Activated B cell treated with CpG ODN at 0.5 μM for 24 hours (primary cell): Measurements from ENCODE around the gene SMAD3. TPM values are rescaled to one million over a fixed set of nuclear protein-coding genes. Genes with fewer than 3 reads are reported as not detected.

Experiments
- ATAC-seq: fragments of 200-7000 bp; cut with Tn5 transposase; one replicate; pipeline ENCODE4 v1.10.0; 2021; ENCODE audit warnings: low read depth, mild to moderate bottlenecking, moderate library complexity
- CTCF ChIA-PET: fragments of 350-600 bp; sonication (Branson Sonifier 250); formaldehyde crosslinking; loops from one replicate; lab custom pipeline; 2021; ENCODE audit warnings: antibody characterized with exemption; lab: Charles Lee
- POLR2A ChIA-PET: fragments of 350-600 bp; sonication (Branson Sonifier 250); formaldehyde crosslinking; loops from one replicate; lab custom pipeline; 2021; ENCODE audit warnings: antibody characterized with exemption; lab: Charles Lee
- DNase-seq: peaks from one replicate; pipeline ENCODE4 v3.0.0; 2022
- H3K27ac Mint-ChIP-seq: one replicate; pipeline ENCODE4 v1.8.0; 2020; ENCODE audit warnings: mixed read lengths
- H3K27me3 Mint-ChIP-seq: one replicate; pipeline ENCODE4 v1.8.0; 2021; ENCODE audit warnings: mixed read lengths
- H3K36me3 Mint-ChIP-seq: one replicate; pipeline ENCODE4 v1.8.0; 2021; ENCODE audit warnings: low read depth, mixed read lengths
- H3K4me1 Mint-ChIP-seq: one replicate; pipeline ENCODE4 v1.8.0; 2021; ENCODE audit warnings: mixed read lengths
- H3K4me3 Mint-ChIP-seq: one replicate; pipeline ENCODE4 v1.8.0; 2020; ENCODE audit warnings: mild to moderate bottlenecking, mixed read lengths
- H3K9me3 Mint-ChIP-seq: one replicate; pipeline ENCODE4 v1.8.0; 2020; ENCODE audit warnings: mixed read lengths
- CTCF ChIP-seq: fragments of 200-600 bp; IDR thresholded peaks from one replicate; pipeline ENCODE4 v1.8.0; 2022; ENCODE audit warnings: antibody characterized with exemption, mild to moderate bottlenecking
- intact Hi-C: fragments of 100-400 bp; cut with micrococcal nuclease; formaldehyde crosslinking; loops from one replicate; pipeline ENCODE4 v1.15.1; 2024
- total RNA-seq: library from RNA; stranded (reverse); gene quantifications from 2 replicates; pipeline ENCODE4 v1.2.3, GENCODE V29; 2022

SMAD3 gene
- total RNA-seq, 1 donor from 2014 or later: 118 TPM

GRCh38 chr15:67118808-67119207 is 53.4 kb downstream of the SMAD3 start:
- H3K27ac Mint-ChIP-seq: peak overlapping the region; percentile 94
- ChIA-PET CTCF (interaction anchor here (1.9 kb wide), 1 partner anchor 53 kb away, joined by 6 read pairs; the partner anchor contains the start of gene SMAD3), POLR2A (interaction anchor here (0.5 to 28.6 kb wide), 4 partner anchors 10 to 93 kb away, joined by 3 to 1703 read pairs (median 123); partner anchors contain the start of gene SMAD3)
- H3K4me3 Mint-ChIP-seq: no peak overlapping the region
- no peak for ATAC-seq
- peaks cover 7% of the 10 kb centered on the region for H3K36me3 Mint-ChIP-seq
- H3K9me3 Mint-ChIP-seq: no peaks in the 10 kb centered on the region
- TF ChIP-seq CTCF: no peak
- intact Hi-C loops: loop anchor here (10.0 kb wide), 1 partner anchor 1696 kb away; no protein-coding TSS in a partner anchor
- no peaks in the 10 kb centered on the region for H3K27me3 Mint-ChIP-seq
- DNase-seq: no peak
- H3K4me1 Mint-ChIP-seq: peaks cover 97% of the 10 kb centered on the region

GRCh38 chr15:67119238-67119846 is 53.9 kb downstream of the SMAD3 start:
- ChIA-PET CTCF (interaction anchor here (1.5 to 2.1 kb wide), 4 partner anchors 38 to 173 kb away, joined by 4 to 7 read pairs (median 6); partner anchors contain the start of gene SMAD3), POLR2A (interaction anchor here (0.5 to 28.6 kb wide), 6 partner anchors 10 to 665 kb away, joined by 3 to 1703 read pairs (median 51); partner anchors contain the start of gene SMAD3)
- intact Hi-C loops: loop anchor here (10.0 kb wide), 1 partner anchor 1695 kb away; no protein-coding TSS in a partner anchor
- H3K4me1 Mint-ChIP-seq: peaks cover 97% of the 10 kb centered on the region
- H3K36me3 Mint-ChIP-seq: peaks cover 7% of the 10 kb centered on the region
- no peak for DNase-seq
- H3K27ac Mint-ChIP-seq: peak overlapping the region; percentile 94
- no peak for TF ChIP-seq CTCF
- H3K27me3 Mint-ChIP-seq: no peaks in the 10 kb centered on the region
- H3K9me3 Mint-ChIP-seq: no peaks in the 10 kb centered on the region
- ATAC-seq: no peak
- H3K4me3 Mint-ChIP-seq: no peak overlapping the region

GRCh38 chr15:67120009-67120838 is 54.8 kb downstream of the SMAD3 start:
- DNase-seq (no peak), ATAC-seq (no peak)
- no peaks in the 10 kb centered on the region for H3K9me3 Mint-ChIP-seq

GRCh38 chr15:67120839-67121643 is 55.6 kb downstream of the SMAD3 start:
- CTCF ChIA-PET: interaction anchor here (1.0 to 2.7 kb wide), 9 partner anchors 11 to 183 kb away, joined by 3 to 11 read pairs (median 4); partner anchors contain the start of gene SMAD3
- TF ChIP-seq CTCF: no peak
- H3K4me3 Mint-ChIP-seq: peak overlapping the region; percentile 74
- no peaks in the 10 kb centered on the region for H3K27me3 Mint-ChIP-seq
- intact Hi-C loops: loop anchor here (1.0 to 5.0 kb wide), 9 partner anchors 12 to 133 kb away; partner anchors contain the start of genes AAGAB, IQCH and SMAD3
- H3K27ac Mint-ChIP-seq: peak overlapping the region; percentile 94
- H3K9me3 Mint-ChIP-seq: no peaks in the 10 kb centered on the region
- H3K36me3 Mint-ChIP-seq: peaks cover 20% of the 10 kb centered on the region
- ATAC-seq: peak; percentile 86
- H3K4me1 Mint-ChIP-seq: peaks cover 97% of the 10 kb centered on the region
- POLR2A ChIA-PET: interaction anchor here (0.6 to 28.6 kb wide), 14 partner anchors 10 to 1306 kb away, joined by 3 to 1703 read pairs (median 6); partner anchors contain the start of gene SMAD3
- peak; percentile 86 for DNase-seq

More at GRCh38 chr15:67120009-67120838, 54.8 kb downstream of the SMAD3 start:
- ChIA-PET CTCF (interaction anchor here (1.0 to 2.7 kb wide), 8 partner anchors 12 to 174 kb away, joined by 3 to 11 read pairs (median 5); partner anchors contain the start of gene SMAD3), POLR2A (interaction anchor here (0.7 to 28.6 kb wide), 13 partner anchors 11 to 665 kb away, joined by 3 to 1703 read pairs (median 6); partner anchors contain the start of gene SMAD3)
- TF ChIP-seq CTCF: no peak
- intact Hi-C loops: loop anchor here (5.0 kb wide), 1 partner anchor 37 kb away; no protein-coding TSS in a partner anchor
- Mint-ChIP-seq H3K4me3 (peak overlapping the region; percentile 57), H3K27me3 (no peaks in the 10 kb centered on the region), H3K27ac (peak overlapping the region; percentile 94), H3K4me1 (peaks cover 97% of the 10 kb centered on the region), H3K36me3 (peaks cover 12% of the 10 kb centered on the region)
